Right lobe of liver (tissue), 6 donors: ENCODE measurements around the gene RAB4B. TPM values are rescaled to one million over a fixed set of nuclear protein-coding genes. Genes with fewer than 3 reads are reported as not detected.
A peak's percentile ranks its signal among the peaks of the same experiment; 100 is the strongest.

Experiments
- ATAC-seq, 4 donors: fragments of 200-7000 bp; cut with Tn5 transposase; one replicate each; pipeline ENCODE4 v1.9.1; 2020; ENCODE audit warnings: mild to moderate bottlenecking in 4 of 4, moderate library complexity in 4 of 4
- DNase-seq, 3 donors: peaks; one replicate each; pipeline ENCODE4 v3.0.0-alpha.2; 2020
- H3K27ac ChIP-seq, 3 donors: fragments of 200-600 bp; one replicate each; pipeline ENCODE4 v1.8.0; 2022
- H3K27me3 ChIP-seq, 2 donors: fragments of 200-600 bp; one replicate each; pipeline ENCODE4 v1.8.0; 2022
- H3K36me3 ChIP-seq, 4 donors: fragments of 200-600 bp; sonication (generic) in 1 of 4; one replicate each; pipeline versions ENCODE4 v1.5.1 to v1.8.0; 2017 to 2022; ENCODE audit warnings: control low read depth in 1 of 4
- H3K4me1 ChIP-seq, 4 donors: fragments of 200-600 bp; sonication (generic) in 1 of 4; one replicate each; pipeline versions ENCODE4 v1.5.1 to v1.8.0; 2017 to 2022; ENCODE audit warnings: control low read depth in 1 of 4
- H3K4me3 ChIP-seq, 3 donors: fragments of 200-600 bp; one replicate each; pipeline ENCODE4 v1.8.0; 2022
- H3K9me3 ChIP-seq, 4 donors: fragments of 200-600 bp; sonication (generic) in 1 of 4; one replicate each; pipeline versions ENCODE4 v1.5.1 to v1.8.0; 2017 to 2022; ENCODE audit warnings: control low read depth in 1 of 4
- CTCF ChIP-seq, 4 donors: fragments of 200-600 bp in 3 of 4; fragments of 450-650 bp in 1 of 4; IDR thresholded peaks; one replicate each; pipeline versions ENCODE4 v1.5.1 to v1.8.0; 2016 to 2022; ENCODE audit warnings: antibody characterized with exemption in 4 of 4, mild to moderate bottlenecking in 2 of 4
- POLR2A ChIP-seq: fragments of 450-650 bp; IDR thresholded peaks from one replicate; pipeline ENCODE4 v1.6.1; 2017; ENCODE audit warnings: antibody characterized with exemption, mild to moderate bottlenecking
- WGBS: methylation state at CpG from one replicate; pipeline ENCODE4 v1.1.6; 2018; ENCODE audit warnings: low coverage, low lambda C conversion rate; ENCODE audit not compliant: insufficient coverage; ENCODE audit errors: missing lambda C conversion rate; 5-methylcytosine and 5-hydroxymethylcytosine counted together
- intact Hi-C, 2 donors: fragments of 100-400 bp; cut with DNase I; formaldehyde crosslinking; loops; one replicate each; pipeline versions ENCODE4 v1.11.2 to v1.14.1; 2022
- total RNA-seq, 6 experiments: library from RNA; depleted of rRNA in 2 of 6; stranded (reverse); fragments of >200 nt in 2 of 6; fragmentation: NEBNext Ultra II Directional in 3 of 6; extraction: Animal tissue kit (Norgen Biotek cat#: 25700) in 3 of 6; gene quantifications; one replicate each; pipeline versions ENCODE4 v1.1.0 to v1.2.4, GENCODE V29; 2016 to 2023
- donor health status: DM: no; HTN: yes; CAD: no.
- donor health status: DM: no; HTN: no; CAD: no.
- donor health status: DM: no; HTN: no; CAD: no.
- donor health status: DM: no; HTN: yes; CAD: no.
- donor health status: DM: no; HTN: yes; CAD: no.

The RAB4B gene
- total RNA-seq, 6 experiments from 2014 or later: 6.4 to 17.2 (median 10.2) TPM

- H3K9me3 ChIP-seq: no peaks in the 10 kb centered on the region
- no peak for DNase-seq
- no peak overlapping the region for H3K4me3 ChIP-seq
- 83% methylated on average over 1 of the region's 10 CpGs for WGBS
- TF ChIP-seq CTCF (IDR thresholded peaks at IDR 0.05) (no peak), POLR2A (no peak)
- intact Hi-C loops: no loop called here
- H3K4me1 ChIP-seq: peaks cover 0 to 12% (median 0%) of the 10 kb centered on the region in 4 donors
- no peak for ATAC-seq
- H3K36me3 ChIP-seq: peaks cover 0 to 8% (median 0%) of the 10 kb centered on the region in 4 donors
- no peak overlapping the region for H3K27ac ChIP-seq
- H3K27me3 ChIP-seq: no peaks in the 10 kb centered on the region
Observed at GRCh38 chr19:40743926-40744325, 34.1 kb upstream of the RAB4B start.

- ATAC-seq: peak; percentile 14 to 35 (median 19)
- intact Hi-C loops: no loop called here
- DNase-seq: no peak
- Histone ChIP-seq H3K27me3 (no peaks in the 10 kb centered on the region), H3K27ac (no peak overlapping the region), H3K9me3 (no peaks in the 10 kb centered on the region), H3K36me3 (no peaks in the 10 kb centered on the region), H3K4me3 (no peak overlapping the region), H3K4me1 (peaks cover 0 to 20% (median 4%) of the 10 kb centered on the region in 4 donors)
- TF ChIP-seq POLR2A (no peak), CTCF (IDR thresholded peaks at IDR 0.05) (peak in 2 of 4 donors; percentile 18 to 19)
- WGBS: 100% methylated on average over 1 of the region's 17 CpGs
Observed at GRCh38 chr19:40744554-40745401, 33.3 kb upstream of the RAB4B start.

GRCh38 chr19:40745402-40745780, 32.7 kb upstream of the RAB4B start:
- intact Hi-C loops: no loop called here
- Histone ChIP-seq H3K36me3 (no peaks in the 10 kb centered on the region), H3K4me1 (peaks cover 0 to 21% (median 4%) of the 10 kb centered on the region in 4 donors), H3K27ac (no peak overlapping the region), H3K4me3 (no peak overlapping the region), H3K9me3 (no peaks in the 10 kb centered on the region), H3K27me3 (no peaks in the 10 kb centered on the region)
- no peak for ATAC-seq
- no peak for TF ChIP-seq CTCF (IDR thresholded peaks at IDR 0.05)
- no peak for TF ChIP-seq POLR2A
- no peak for DNase-seq
- WGBS: 65% methylated on average over 5 of the region's 7 CpGs

- 95% methylated on average over 5 of the region's 7 CpGs for WGBS
- intact Hi-C loops: no loop called here
- H3K9me3 ChIP-seq: no peaks in the 10 kb centered on the region
- peaks cover 0 to 17% (median 4%) of the 10 kb centered on the region in 4 donors for H3K4me1 ChIP-seq
- DNase-seq (no peak), ATAC-seq (no peak)
- no peak overlapping the region for H3K4me3 ChIP-seq
- no peak for TF ChIP-seq CTCF (IDR thresholded peaks at IDR 0.05)
- no peaks in the 10 kb centered on the region for H3K36me3 ChIP-seq
- H3K27me3 ChIP-seq: no peaks in the 10 kb centered on the region
- no peak overlapping the region for H3K27ac ChIP-seq
Observed at GRCh38 chr19:40747536-40747935, 30.5 kb upstream of the RAB4B start.
